ENCODE data around the gene LIN7B.

LIN7B gene

GRCh38 chr19:49102303-49102702 lies 11.9 kb upstream of the LIN7B start:
- H3K27me3 ChIP-seq: no peaks in the 10 kb centered on the region
- peak overlapping the region; percentile 38 to 80 (median 66); a peak in 20 of 22 replicates for H3K9ac ChIP-seq
- peaks cover 73 to 95% (median 93%) of the 10 kb centered on the region in 11 experiments for H4K20me1 ChIP-seq
- no peaks in the 10 kb centered on the region for H3K9me3 ChIP-seq (replicated peaks in 1 of 11)
- peak overlapping the region in 8 of 11 experiments; percentile 48 to 67 (median 62); a peak in 13 of 22 replicates for H3K27ac ChIP-seq
- peak overlapping the region; percentile 47 to 98 (median 91) for H3K4me2 ChIP-seq
- H3K4me3 ChIP-seq: peak overlapping the region in 3 of 10 experiments; percentile 14 to 51 (median 31); a peak in 5 of 20 replicates
- TF ChIP-seq Cebpa-rat (IDR thresholded peaks at IDR 0.05): no peak
- H3K4me1 ChIP-seq: peaks cover 26 to 91% (median 82%) of the 10 kb centered on the region in 10 experiments
- H3K36me3 ChIP-seq: peaks cover 79 to 92% (median 84%) of the 10 kb centered on the region in 11 experiments

GRCh38 chr19:49103331-49104085 lies 10.7 kb upstream of the LIN7B start:
- no peak for TF ChIP-seq Cebpa-rat (IDR thresholded peaks at IDR 0.05)
- Histone ChIP-seq H3K4me2 (peak overlapping the region; percentile 47 to 98 (median 91)), H3K9me3 (replicated peaks in 1 of 11) (no peaks in the 10 kb centered on the region), H3K36me3 (peaks cover 81 to 95% (median 87%) of the 10 kb centered on the region in 11 experiments), H3K9ac (peak overlapping the region; percentile 38 to 80 (median 66); a peak in 21 of 22 replicates), H3K27ac (peak overlapping the region in 9 of 11 experiments; percentile 14 to 67 (median 61); a peak in 17 of 22 replicates), H3K4me1 (peaks cover 26 to 79% (median 71%) of the 10 kb centered on the region in 10 experiments), H4K20me1 (peaks cover 73 to 95% (median 93%) of the 10 kb centered on the region in 11 experiments), H3K4me3 (peak overlapping the region in 7 of 10 experiments; percentile 31 to 57 (median 48); a peak in 14 of 20 replicates), H3K27me3 (no peaks in the 10 kb centered on the region)

- Histone ChIP-seq H3K9me3 (replicated peaks in 1 of 11) (no peaks in the 10 kb centered on the region), H3K4me3 (peak overlapping the region in 7 of 10 experiments; percentile 31 to 57 (median 48); a peak in 11 of 20 replicates), H3K4me2 (peak overlapping the region; percentile 47 to 98 (median 91)), H3K9ac (peak overlapping the region; percentile 7 to 80 (median 66); a peak in 18 of 22 replicates), H3K27me3 (no peaks in the 10 kb centered on the region), H3K4me1 (peaks cover 30 to 73% (median 67%) of the 10 kb centered on the region in 10 experiments), H3K36me3 (peaks cover 81 to 95% (median 85%) of the 10 kb centered on the region in 11 experiments), H4K20me1 (peaks cover 75 to 95% (median 93%) of the 10 kb centered on the region in 11 experiments), H3K27ac (peak overlapping the region in 9 of 11 experiments; percentile 40 to 67 (median 61); a peak in 17 of 22 replicates)
- no peak for TF ChIP-seq Cebpa-rat (IDR thresholded peaks at IDR 0.05)
These were observed 9.8 kb upstream of the LIN7B start for GRCh38 chr19:49104229-49104864.

GRCh38 chr19:49106648-49107135 lies 7.5 kb upstream of the LIN7B start:
- Histone ChIP-seq H3K9ac (0 out of 22 replicates have a peak overlapping the region, but pooled peaks of 1 of the 11 experiments have one; percentile 7), H4K20me1 (peaks cover 67 to 87% (median 82%) of the 10 kb centered on the region in 11 experiments), H3K27ac (peak overlapping the region in 2 of 11 experiments; percentile 63 to 67; a peak in 1 of 22 replicates), H3K36me3 (peaks cover 65 to 80% (median 75%) of the 10 kb centered on the region in 11 experiments), H3K4me1 (peaks cover 46 to 70% (median 53%) of the 10 kb centered on the region in 10 experiments), H3K4me3 (no peak overlapping the region), H3K27me3 (no peaks in the 10 kb centered on the region), H3K4me2 (peak overlapping the region in 4 of 11 experiments; percentile 94 to 98 (median 96); a peak in 5 of 22 replicates), H3K9me3 (replicated peaks in 1 of 11) (no peaks in the 10 kb centered on the region)
- no peak for TF ChIP-seq Cebpa-rat (IDR thresholded peaks at IDR 0.05)

GRCh38 chr19:49107625-49108459 lies 6.3 kb upstream of the LIN7B start:
- H3K9ac ChIP-seq: 0 out of 22 replicates have a peak overlapping the region, but pooled peaks of 1 of the 11 experiments have one; percentile 7

GRCh38 chr19:49109051-49109450 lies 5.1 kb upstream of the LIN7B start:
- no peak overlapping the region for H3K4me3 ChIP-seq
- H3K27me3 ChIP-seq: no peaks in the 10 kb centered on the region
- H4K20me1 ChIP-seq: peaks cover 50 to 65% (median 62%) of the 10 kb centered on the region in 11 experiments
- TF ChIP-seq Cebpa-rat (IDR thresholded peaks at IDR 0.05): no peak
- peaks cover 37 to 67% (median 44%) of the 10 kb centered on the region in 10 experiments for H3K4me1 ChIP-seq
- no peak overlapping the region for H3K27ac ChIP-seq
- peaks cover 51 to 63% (median 58%) of the 10 kb centered on the region in 11 experiments for H3K36me3 ChIP-seq
- no peaks in the 10 kb centered on the region for H3K9me3 ChIP-seq (replicated peaks in 1 of 11)
- H3K4me2 ChIP-seq: no peak overlapping the region
- no peak overlapping the region for H3K9ac ChIP-seq

More at GRCh38 chr19:49107625-49108459, 6.3 kb upstream of the LIN7B start:
- H3K27me3 ChIP-seq: no peaks in the 10 kb centered on the region
- H3K4me2 ChIP-seq: no peak overlapping the region
- no peak overlapping the region for H3K4me3 ChIP-seq
- peak overlapping the region in 1 of 11 experiments; percentile 0; a peak in 1 of 22 replicates for H3K27ac ChIP-seq
- H4K20me1 ChIP-seq: peaks cover 60 to 77% (median 74%) of the 10 kb centered on the region in 11 experiments
- H3K4me1 ChIP-seq: peaks cover 38 to 67% (median 44%) of the 10 kb centered on the region in 10 experiments
- H3K9me3 ChIP-seq (replicated peaks in 1 of 11): no peaks in the 10 kb centered on the region
- H3K36me3 ChIP-seq: peaks cover 56 to 71% (median 66%) of the 10 kb centered on the region in 11 experiments
- no peak for TF ChIP-seq Cebpa-rat (IDR thresholded peaks at IDR 0.05)

GRCh38 chr19:49109569-49110233 lies 4.5 kb upstream of the LIN7B start:
- no peak overlapping the region for H3K27ac ChIP-seq
- peaks cover 45 to 59% (median 55%) of the 10 kb centered on the region in 11 experiments for H4K20me1 ChIP-seq
- no peak overlapping the region for H3K4me3 ChIP-seq
- H3K9ac ChIP-seq: no peak overlapping the region
- H3K27me3 ChIP-seq: no peaks in the 10 kb centered on the region
- H3K9me3 ChIP-seq (replicated peaks in 1 of 11): no peaks in the 10 kb centered on the region
- peaks cover 31 to 61% (median 40%) of the 10 kb centered on the region in 10 experiments for H3K4me1 ChIP-seq
- no peak for TF ChIP-seq Cebpa-rat (IDR thresholded peaks at IDR 0.05)
- H3K4me2 ChIP-seq: peak overlapping the region in 4 of 11 experiments; percentile 18 to 57 (median 43); a peak in 7 of 22 replicates
- peaks cover 45 to 56% (median 55%) of the 10 kb centered on the region in 11 experiments for H3K36me3 ChIP-seq
